ENCODE results near the gene RBKS. TPM values are rescaled to one million over a fixed set of nuclear protein-coding genes. Genes with fewer than 3 reads are reported as not detected.
A peak's percentile ranks its signal among the peaks of the same experiment; 100 is the strongest.

RBKS gene
- total and polyA plus RNA-seq, 2 of the 8 experiments (the other 6 are each of a cell fraction or from before 2014, with no cell fraction given): 1.1 to 1.5 TPM

DNA sequence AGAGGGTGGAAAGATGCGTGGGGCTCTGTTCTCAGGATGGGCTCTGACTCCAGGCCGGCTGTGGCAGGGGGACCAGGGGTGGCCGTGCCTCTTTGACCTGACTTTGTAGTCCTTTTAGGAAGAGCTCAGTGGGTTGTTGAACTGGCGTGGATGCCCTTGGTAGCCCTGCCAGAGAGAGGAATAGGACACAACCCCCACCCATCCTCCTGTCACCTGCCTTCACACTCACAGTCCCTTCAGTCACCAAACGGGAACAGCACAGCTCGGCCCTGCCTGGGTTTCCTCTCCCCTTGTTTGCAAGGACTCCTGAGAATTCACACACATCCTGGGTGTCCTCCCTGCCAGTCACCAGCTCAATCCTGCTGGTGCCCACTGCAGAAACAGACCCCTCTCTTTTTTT lies 138.8 kb downstream of the RBKS start:
- FAIRE-seq (no peak), DNase-seq (ENCODE audit: low read depth in 1 of 2, low spot score in 2 of 2) (no peak)
- CTCF ChIA-PET (ENCODE audit: partially characterized antibody): interaction anchor here (0.7 to 5.7 kb wide), 5 partner anchors 16 to 417 kb away, joined by 4 to 36 read pairs (median 6); no protein-coding TSS in a partner anchor
- no peaks in the 10 kb centered on the region for H3K79me1 ChIP-seq (ENCODE audit: low read depth, low read length)
- H2BK12ac ChIP-seq (ENCODE audit: low read depth, low read length): peak overlapping the region; percentile 94
- no peak overlapping the region for H3K9ac ChIP-seq (replicated peaks in 1 of 4; ENCODE audit: extremely low read depth in 1 of 4, low read depth in 3 of 4, low read length in 3 of 4)
- no peak overlapping the region for H4K8ac ChIP-seq (ENCODE audit: extremely low read depth, insufficient read depth, low read length)
- H2BK20ac ChIP-seq (ENCODE audit: low read length): peak overlapping the region; percentile 86; the same call in 1 of the 2 replicates
- H3K4me1 ChIP-seq (replicated peaks in 1 of 4; ENCODE audit: control insufficient read depth in 3 of 4, insufficient read depth in 4 of 4, low read length in 3 of 4): peaks cover 3 to 13% (median 8%) of the 10 kb centered on the region in 4 experiments; a peak in 6 of 7 replicates
- H3K4me2 ChIP-seq (ENCODE audit: insufficient read depth in 1 of 2, low read depth in 2 of 2, low read length in 2 of 2): no peak overlapping the region; a peak in 1 of 4 replicates
- H3K27me3 ChIP-seq (replicated peaks in 1 of 4; ENCODE audit: control insufficient read depth in 3 of 4, extremely low read depth in 1 of 4, insufficient read depth in 3 of 4, low read length in 3 of 4): no peaks in the 10 kb centered on the region
- H3K14ac ChIP-seq (ENCODE audit: insufficient read length): no peak overlapping the region
- H3K36me3 ChIP-seq (ENCODE audit: control insufficient read depth in 2 of 4, insufficient read depth in 4 of 4, low read length in 3 of 4): no peaks in the 10 kb centered on the region
- no peak overlapping the region for H4K5ac ChIP-seq (ENCODE audit: insufficient read length, low read depth, low read length)
- no peak overlapping the region for H3K23ac ChIP-seq (ENCODE audit: insufficient read length)
- no peaks in the 10 kb centered on the region for H4K20me1 ChIP-seq (replicated peaks in 1 of 2; ENCODE audit: control insufficient read depth in 1 of 2, insufficient read depth in 2 of 2, low read length in 2 of 2)
- no peak overlapping the region for H2BK15ac ChIP-seq (ENCODE audit: low read length)
- H3K4ac ChIP-seq (replicated peaks; ENCODE audit: insufficient read length, low read depth, low read length): no peak overlapping the region
- TF ChIP-seq SAP30 (IDR thresholded peaks at IDR 0.05; ENCODE audit: insufficient read depth, insufficient replicate concordance, low read length) (no peak), KDM4A (IDR thresholded peaks at IDR 0.05; ENCODE audit: low read depth, low read length, severe bottlenecking) (no peak), SIX5 (IDR thresholded peaks at IDR 0.05; ENCODE audit: low read depth, low read length) (no peak), ZNF274 (IDR thresholded peaks at IDR 0.05; ENCODE audit: borderline replicate concordance, extremely low read depth, low read length) (no peak), HDAC2 (IDR thresholded peaks at IDR 0.05; ENCODE audit: borderline replicate concordance in 1 of 2, low read depth in 2 of 2, low read length in 2 of 2) (no peak), SP2 (IDR thresholded peaks at IDR 0.05; ENCODE audit: low read length) (no peak), RBBP5 (IDR thresholded peaks at IDR 0.05; ENCODE audit: borderline replicate concordance, low read depth, low read length) (no peak), GABPA (IDR thresholded peaks at IDR 0.05; ENCODE audit: borderline replicate concordance, insufficient read depth, low read length) (no peak), BRCA1 (IDR thresholded peaks at IDR 0.05; ENCODE audit: low read depth, low read length) (no peak), CEBPB (IDR thresholded peaks at IDR 0.05; ENCODE audit: low read depth, low read length) (no peak), TCF12 (IDR thresholded peaks at IDR 0.05; ENCODE audit: low read depth, low read length) (no peak), TAF7 (optimal IDR thresholded peaks at IDR 0.05; ENCODE audit: borderline replicate concordance, low read depth, low read length) (no peak)
- no peaks in the 10 kb centered on the region; the same call in 1 of the 2 replicates for H3K23me2 ChIP-seq (ENCODE audit: low read depth, low read length)
- peaks cover 0 to 5% of the 10 kb centered on the region in 2 experiments; a peak in 1 of 4 replicates for H3K9me3 ChIP-seq (ENCODE audit: insufficient read depth in 2 of 2, low read depth in 1 of 2, low read length in 1 of 2)
- peak overlapping the region; percentile 87; the same call in 1 of the 2 replicates for H2AK5ac ChIP-seq (ENCODE audit: low read depth, low read length)
- no peak overlapping the region for H3K18ac ChIP-seq (ENCODE audit: extremely low read depth, low read length)
- H2BK5ac ChIP-seq (ENCODE audit: low read depth, low read length): no peak overlapping the region; the same call in 1 of the 2 replicates
- no peak overlapping the region for H4K91ac ChIP-seq (replicated peaks; ENCODE audit: insufficient read length, low read length)
- H2BK120ac ChIP-seq (replicated peaks; ENCODE audit: low read depth, low read length): no peak overlapping the region
- no peak overlapping the region for H3K4me3 ChIP-seq (ENCODE audit: extremely low read depth in 1 of 4, insufficient read depth in 2 of 4, low read depth in 3 of 4, low read length in 4 of 4)
- no peak overlapping the region for H3K27ac ChIP-seq (ENCODE audit: low read depth, low read length)
- no peak overlapping the region for H3K56ac ChIP-seq (replicated peaks; ENCODE audit: insufficient read length, low read depth, low read length)
- no peaks in the 10 kb centered on the region for H3K79me2 ChIP-seq (ENCODE audit: control insufficient read depth in 1 of 2, insufficient read depth in 2 of 2, low read length in 2 of 2)
- no peak overlapping the region for H2AFZ ChIP-seq (ENCODE audit: low read length)
- POLR2A ChIA-PET (ENCODE audit: partially characterized antibody): interaction anchor here (0.6 to 5.0 kb wide), 11 partner anchors 11 to 652 kb away, joined by 3 to 63 read pairs (median 10); partner anchors contain the start of genes FOSL2 and MRPL33
- 82% methylated on average over 6 of the region's 6 CpGs; no CpG with 5 or more reads in 1 of the 2 experiments for WGBS, 2 experiments (ENCODE audit: extremely low coverage in 1 of 2, insufficient coverage in 1 of 2, insufficient read length in 1 of 2, insufficient replicate concordance in 2 of 2, low coverage in 1 of 2, low lambda C conversion rate in 2 of 2, missing lambda C conversion rate in 1 of 2)

All from H1 (cell line).